Measurements from ENCODE around the gene LRRN2.

DNA sequence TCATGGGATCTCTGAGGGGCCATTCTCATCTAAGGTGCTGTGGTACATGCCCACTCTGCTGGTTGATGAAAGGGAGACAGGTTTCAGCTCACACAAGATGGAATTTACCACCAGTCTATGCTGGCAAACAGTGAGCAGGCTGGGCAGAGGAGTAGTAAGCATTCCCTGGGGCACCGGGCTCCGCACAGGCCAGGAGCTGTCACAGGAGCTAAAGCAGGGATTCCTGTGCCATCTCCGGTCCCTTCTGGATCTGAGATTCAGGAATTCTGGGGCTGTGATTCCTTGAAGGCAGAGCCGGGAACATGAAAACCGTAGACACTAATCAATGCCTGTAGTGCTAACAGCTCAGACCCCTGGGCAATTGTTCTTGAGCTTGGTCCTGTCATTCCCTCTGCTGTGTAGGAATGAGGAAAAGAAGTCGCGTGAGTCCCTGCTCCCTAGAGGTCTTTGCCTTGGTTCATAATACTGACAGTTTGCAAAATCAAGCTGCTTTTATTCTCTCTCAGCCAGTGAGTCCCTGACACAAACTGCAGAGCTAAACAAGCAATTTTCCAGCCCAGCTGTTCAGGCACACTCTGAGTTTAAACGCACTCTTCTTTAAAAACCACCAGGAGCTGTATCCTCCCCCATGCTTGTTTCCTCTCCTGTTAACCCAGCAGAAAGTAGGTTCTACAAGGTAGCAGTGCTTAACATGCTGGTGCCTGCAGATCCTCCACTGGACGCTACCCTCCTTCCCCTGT lies 116.8 kb downstream of the LRRN2 start:
- TF ChIP-seq REST (IDR thresholded peaks at IDR 0.05; ENCODE audit: insufficient read depth in 1 of 2, low read depth in 2 of 2, low read length in 2 of 2): no peak
- TF ChIP-seq SIN3A (IDR thresholded peaks at IDR 0.05; ENCODE audit: borderline replicate concordance, insufficient read depth, low read length): no peak
- no peak for TF ChIP-seq POLR2AphosphoS5 (IDR thresholded peaks at IDR 0.05; ENCODE audit: low read depth, low read length)

Measured in PFSK-1 (cell line).